Measurements from ENCODE around the gene NCAPG2. TPM values are rescaled to one million over a fixed set of nuclear protein-coding genes. Genes with fewer than 3 reads are reported as not detected.

The NCAPG2 gene
- 10 to 100 TPM; 85.0 to 90.9 TPM for total RNA-seq

GRCh38 chr7:158704524-158705233 lies at the start of gene NCAPG2:
Gene NCAPG2 (minus strand): TSS chr7:158704804. CDS start chr7:158701899, 2,905 bp downstream.
- ChIA-PET POLR2A (interaction anchor here (0.9 to 1.1 kb wide), 4 partner anchors 9 to 159 kb away, joined by 3 to 13 read pairs (median 4); no protein-coding TSS in a partner anchor), CTCF (interaction anchor here (0.7 to 1.9 kb wide), 3 partner anchors 29 to 48 kb away, joined by 3 to 5 read pairs (median 5); no protein-coding TSS in a partner anchor)

GRCh38 chr7:158753900-158754299 lies 49.3 kb upstream of the NCAPG2 start:
- ChIA-PET CTCF (no interaction called here), POLR2A (interaction anchor here (0.6 kb wide), 1 partner anchor 75 kb away, joined by 5 read pairs; no protein-coding TSS in a partner anchor)

- POLR2A ChIA-PET, result no interaction called here
- CTCF ChIA-PET, result no interaction called here
These were observed 47.1 kb upstream of the NCAPG2 start for GRCh38 chr7:158751751-158752150.

GRCh38 chr7:158751199-158751598 lies 46.6 kb upstream of the NCAPG2 start:
- CTCF ChIA-PET, result no interaction called here

GRCh38 chr7:158750702-158751101 lies 46.1 kb upstream of the NCAPG2 start:
- CTCF ChIA-PET, result no interaction called here
- POLR2A ChIA-PET, result no interaction called here

More at GRCh38 chr7:158751199-158751598, 46.6 kb upstream of the NCAPG2 start:
- POLR2A ChIA-PET, result no interaction called here

GRCh38 chr7:158749396-158749795 lies 44.8 kb upstream of the NCAPG2 start:
- POLR2A ChIA-PET, result no interaction called here
- CTCF ChIA-PET, result no interaction called here

- POLR2A ChIA-PET, result no interaction called here
- CTCF ChIA-PET, result no interaction called here
These were observed 43.7 kb upstream of the NCAPG2 start for GRCh38 chr7:158748335-158748734.

- ChIA-PET CTCF (no interaction called here), POLR2A (no interaction called here)
These were observed 42.8 kb upstream of the NCAPG2 start for GRCh38 chr7:158747408-158747807.

GRCh38 chr7:158746957-158747356 lies 42.4 kb upstream of the NCAPG2 start:
- ChIA-PET POLR2A (no interaction called here), CTCF (no interaction called here)

GRCh38 chr7:158745057-158745715 lies 40.6 kb upstream of the NCAPG2 start:
- POLR2A ChIA-PET, result no interaction called here

GRCh38 chr7:158744070-158744469 lies 39.5 kb upstream of the NCAPG2 start:
- ChIA-PET POLR2A (no interaction called here), CTCF (no interaction called here)

More at GRCh38 chr7:158745057-158745715, 40.6 kb upstream of the NCAPG2 start:
- CTCF ChIA-PET, result no interaction called here

- ChIA-PET CTCF (no interaction called here), POLR2A (no interaction called here)
These were observed 38.6 kb upstream of the NCAPG2 start for GRCh38 chr7:158743219-158743618.

- POLR2A ChIA-PET, result no interaction called here
- CTCF ChIA-PET, result no interaction called here
These were observed 37.6 kb upstream of the NCAPG2 start for GRCh38 chr7:158742065-158742821.

GRCh38 chr7:158741294-158741666 lies 36.7 kb upstream of the NCAPG2 start:
- ChIA-PET CTCF (no interaction called here), POLR2A (no interaction called here)

- POLR2A ChIA-PET, result no interaction called here
- CTCF ChIA-PET, result no interaction called here
These were observed 36.2 kb upstream of the NCAPG2 start for GRCh38 chr7:158740657-158741293.

GRCh38 chr7:158740013-158740656 lies 35.5 kb upstream of the NCAPG2 start:
- ChIA-PET POLR2A (no interaction called here), CTCF (no interaction called here)

- POLR2A ChIA-PET, result no interaction called here
- CTCF ChIA-PET, result no interaction called here
These were observed 34.2 kb upstream of the NCAPG2 start for GRCh38 chr7:158738841-158739240.

GRCh38 chr7:158737064-158737695 lies 32.6 kb upstream of the NCAPG2 start:
- ChIA-PET POLR2A (no interaction called here), CTCF (interaction anchor here (1.2 kb wide), 1 partner anchor 25 kb away, joined by 3 read pairs; no protein-coding TSS in a partner anchor)

GRCh38 chr7:158735935-158736334 lies 31.3 kb upstream of the NCAPG2 start:
- CTCF ChIA-PET, result no interaction called here
- POLR2A ChIA-PET, result no interaction called here
